ENCODE results near the gene PREPL. TPM values are rescaled to one million over a fixed set of nuclear protein-coding genes. Genes with fewer than 3 reads are reported as not detected.

Gene PREPL
- total RNA-seq, 1 experiment from 2014 or later = 53.0 TPM

DNA sequence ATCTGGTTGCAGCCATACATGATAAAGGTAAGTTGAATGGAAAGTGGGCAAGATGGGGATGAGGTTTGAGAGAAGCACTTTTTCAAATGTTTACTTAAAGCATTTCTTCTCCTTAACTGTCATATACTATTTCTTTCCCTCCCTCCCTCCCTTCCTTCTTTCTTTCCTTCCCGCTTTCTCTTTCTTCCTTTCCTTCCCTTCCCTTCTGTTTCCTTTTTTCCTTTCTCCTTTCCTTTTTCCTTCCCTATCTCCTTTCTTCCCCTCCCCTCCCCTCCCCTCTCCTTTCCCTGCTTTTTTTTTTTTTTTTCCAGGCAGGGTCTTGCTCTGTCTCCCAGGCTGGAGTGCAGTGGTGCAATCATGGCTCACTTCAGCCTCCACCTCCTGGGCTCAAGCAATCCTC lies 80.4 kb downstream of the PREPL start:
- Mint-ChIP-seq H3K27ac (ENCODE audit: low read depth, unreplicated experiment) (no peak overlapping the region), H3K27me3 (ENCODE audit: insufficient read depth, unreplicated experiment) (peaks cover 19% of the 10 kb centered on the region), H3K9me3 (ENCODE audit: unreplicated experiment) (no peaks in the 10 kb centered on the region), H3K4me3 (ENCODE audit: unreplicated experiment) (no peak overlapping the region), H3K4me1 (ENCODE audit: insufficient read depth, unreplicated experiment) (peaks cover 2% of the 10 kb centered on the region), H3K36me3 (ENCODE audit: insufficient read depth, unreplicated experiment) (peaks cover 7% of the 10 kb centered on the region)
- TF ChIP-seq, protein P1, sequence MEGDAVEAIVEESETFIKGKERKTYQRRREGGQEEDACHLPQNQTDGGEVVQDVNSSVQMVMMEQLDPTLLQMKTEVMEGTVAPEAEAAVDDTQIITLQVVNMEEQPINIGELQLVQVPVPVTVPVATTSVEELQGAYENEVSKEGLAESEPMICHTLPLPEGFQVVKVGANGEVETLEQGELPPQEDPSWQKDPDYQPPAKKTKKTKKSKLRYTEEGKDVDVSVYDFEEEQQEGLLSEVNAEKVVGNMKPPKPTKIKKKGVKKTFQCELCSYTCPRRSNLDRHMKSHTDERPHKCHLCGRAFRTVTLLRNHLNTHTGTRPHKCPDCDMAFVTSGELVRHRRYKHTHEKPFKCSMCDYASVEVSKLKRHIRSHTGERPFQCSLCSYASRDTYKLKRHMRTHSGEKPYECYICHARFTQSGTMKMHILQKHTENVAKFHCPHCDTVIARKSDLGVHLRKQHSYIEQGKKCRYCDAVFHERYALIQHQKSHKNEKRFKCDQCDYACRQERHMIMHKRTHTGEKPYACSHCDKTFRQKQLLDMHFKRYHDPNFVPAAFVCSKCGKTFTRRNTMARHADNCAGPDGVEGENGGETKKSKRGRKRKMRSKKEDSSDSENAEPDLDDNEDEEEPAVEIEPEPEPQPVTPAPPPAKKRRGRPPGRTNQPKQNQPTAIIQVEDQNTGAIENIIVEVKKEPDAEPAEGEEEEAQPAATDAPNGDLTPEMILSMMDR (IDR thresholded peaks at IDR 0.05; ENCODE audit: unreplicated experiment) = no peak
- intact Hi-C loops (cut with micrococcal nuclease) = no loop called here
- ChIA-PET CTCF (interaction anchor here (0.6 to 1.0 kb wide), 2 partner anchors 29 to 89 kb away, joined by 4 to 6 read pairs; no protein-coding TSS in a partner anchor), POLR2A (no interaction called here)
- DNase-seq (ENCODE audit: unreplicated experiment) = no peak
- no TSS peak for BruUV-seq (replicated peaks)

GRCh38 chr2:44277541-44277940 lies 83.8 kb downstream of the PREPL start:
- BruUV-seq (replicated peaks) = no TSS peak
- no peak overlapping the region for H3K4me3 Mint-ChIP-seq (ENCODE audit: unreplicated experiment)
- CTCF ChIA-PET = no interaction called here
- no peaks in the 10 kb centered on the region for H3K9me3 Mint-ChIP-seq (ENCODE audit: unreplicated experiment)
- no peak overlapping the region for H3K27ac Mint-ChIP-seq (ENCODE audit: low read depth, unreplicated experiment)
- POLR2A ChIA-PET = interaction anchor here (1.1 kb wide), 1 partner anchor 11 kb away, joined by 3 read pairs; no protein-coding TSS in a partner anchor
- peaks cover 9% of the 10 kb centered on the region for H3K27me3 Mint-ChIP-seq (ENCODE audit: insufficient read depth, unreplicated experiment)
- intact Hi-C loops (cut with micrococcal nuclease) = no loop called here
- H3K36me3 Mint-ChIP-seq (ENCODE audit: insufficient read depth, unreplicated experiment) = peaks cover 7% of the 10 kb centered on the region
- TF ChIP-seq, protein P1 (IDR thresholded peaks at IDR 0.05; ENCODE audit: unreplicated experiment) = no peak
- peaks cover 11% of the 10 kb centered on the region for H3K4me1 Mint-ChIP-seq (ENCODE audit: insufficient read depth, unreplicated experiment)
- DNase-seq (ENCODE audit: unreplicated experiment) = no peak

DNA sequence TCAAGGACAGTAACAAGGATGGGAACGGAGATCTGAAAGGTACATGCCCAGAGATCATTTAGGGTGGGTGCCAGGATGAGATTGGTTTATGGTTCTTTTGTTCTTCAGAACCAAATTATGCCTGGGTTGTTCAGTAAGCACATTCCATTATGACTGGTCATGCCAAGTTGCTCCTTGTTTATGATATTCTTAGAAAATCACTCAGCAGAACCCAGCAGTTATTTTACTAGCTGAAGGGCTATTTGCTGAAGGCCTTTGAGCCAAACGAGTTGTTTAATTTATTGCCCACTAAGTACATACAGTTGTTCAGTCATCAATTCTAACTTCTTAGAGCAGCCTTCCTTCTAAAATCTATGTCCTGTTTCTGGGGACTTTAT lies 85.4 kb downstream of the PREPL start:
- intact Hi-C loops (cut with micrococcal nuclease) = no loop called here
- TF ChIP-seq, protein P1 (IDR thresholded peaks at IDR 0.05; ENCODE audit: unreplicated experiment) = no peak
- Mint-ChIP-seq H3K27me3 (ENCODE audit: insufficient read depth, unreplicated experiment) (no peaks in the 10 kb centered on the region), H3K9me3 (ENCODE audit: unreplicated experiment) (no peaks in the 10 kb centered on the region), H3K27ac (ENCODE audit: low read depth, unreplicated experiment) (no peak overlapping the region), H3K36me3 (ENCODE audit: insufficient read depth, unreplicated experiment) (peaks cover 4% of the 10 kb centered on the region), H3K4me1 (ENCODE audit: insufficient read depth, unreplicated experiment) (peaks cover 11% of the 10 kb centered on the region), H3K4me3 (ENCODE audit: unreplicated experiment) (no peak overlapping the region)
- CTCF ChIA-PET = no interaction called here
- BruUV-seq (replicated peaks) = no TSS peak
- POLR2A ChIA-PET = interaction anchor here (1.5 kb wide), 1 partner anchor 21 kb away, joined by 3 read pairs; no protein-coding TSS in a partner anchor
- DNase-seq (ENCODE audit: unreplicated experiment) = no peak

GRCh38 chr2:44273596-44273995 lies 87.7 kb downstream of the PREPL start:
- peaks cover 11% of the 10 kb centered on the region for H3K4me1 Mint-ChIP-seq (ENCODE audit: insufficient read depth, unreplicated experiment)
- TF ChIP-seq, protein P1 (IDR thresholded peaks at IDR 0.05; ENCODE audit: unreplicated experiment) = no peak
- no peak for DNase-seq (ENCODE audit: unreplicated experiment)
- H3K27me3 Mint-ChIP-seq (ENCODE audit: insufficient read depth, unreplicated experiment) = no peaks in the 10 kb centered on the region
- intact Hi-C loops (cut with micrococcal nuclease) = no loop called here
- no peak overlapping the region for H3K4me3 Mint-ChIP-seq (ENCODE audit: unreplicated experiment)
- no peaks in the 10 kb centered on the region for H3K9me3 Mint-ChIP-seq (ENCODE audit: unreplicated experiment)
- BruUV-seq (replicated peaks) = no TSS peak
- ChIA-PET POLR2A (interaction anchor here (0.6 kb wide), 2 partner anchors 28 to 45 kb away, joined by 3 read pairs; no protein-coding TSS in a partner anchor), CTCF (interaction anchor here (0.8 to 1.9 kb wide), 3 partner anchors 10 to 35 kb away, joined by 3 to 7 read pairs (median 3); no protein-coding TSS in a partner anchor)
- H3K27ac Mint-ChIP-seq (ENCODE audit: low read depth, unreplicated experiment) = no peak overlapping the region
- H3K36me3 Mint-ChIP-seq (ENCODE audit: insufficient read depth, unreplicated experiment) = no peaks in the 10 kb centered on the region
